HUES64 (cell line): Measurements from ENCODE around the gene LTBP2.

ENCODE experiments used
- H3K27ac ChIP-seq: 2 replicates; pipeline ENCODE4 v1.7.0; 2013; ENCODE audit warnings: low read depth, low read length, inconsistent platforms
- H3K27me3 ChIP-seq: 2 replicates; pipeline ENCODE4 v1.6.1; 2013; ENCODE audit warnings: mild to moderate bottlenecking, low read length; ENCODE audit not compliant: insufficient read depth
- H3K36me3 ChIP-seq: 2 replicates; pipeline ENCODE4 v1.6.1; 2013; ENCODE audit warnings: mild to moderate bottlenecking, low read length; ENCODE audit not compliant: insufficient read depth
- H3K4me1 ChIP-seq: 2 replicates; pipeline ENCODE4 v1.6.1; 2013; ENCODE audit warnings: mild to moderate bottlenecking, low read length, moderate library complexity; ENCODE audit not compliant: insufficient read depth
- H3K4me3 ChIP-seq: 2 replicates; pipeline ENCODE4 v1.5.1; 2013; ENCODE audit warnings: mild to moderate bottlenecking, low read length, moderate library complexity
- H3K9ac ChIP-seq: 2 replicates; pipeline ENCODE4 v1.6.1; 2013; ENCODE audit warnings: mild to moderate bottlenecking, low read depth, low read length
- H3K9me3 ChIP-seq: 2 replicates; pipeline ENCODE4 v1.6.1; 2013; ENCODE audit warnings: low read depth, low read length; ENCODE audit not compliant: insufficient read depth
- WGBS: fragments of 150-250, 120-280 bp; methylation state at CpG from one replicate; pipeline ENCODE4 v1.1.7; 2013; ENCODE audit warnings: missing lambda C conversion rate; 5-methylcytosine and 5-hydroxymethylcytosine counted together

Gene LTBP2

DNA sequence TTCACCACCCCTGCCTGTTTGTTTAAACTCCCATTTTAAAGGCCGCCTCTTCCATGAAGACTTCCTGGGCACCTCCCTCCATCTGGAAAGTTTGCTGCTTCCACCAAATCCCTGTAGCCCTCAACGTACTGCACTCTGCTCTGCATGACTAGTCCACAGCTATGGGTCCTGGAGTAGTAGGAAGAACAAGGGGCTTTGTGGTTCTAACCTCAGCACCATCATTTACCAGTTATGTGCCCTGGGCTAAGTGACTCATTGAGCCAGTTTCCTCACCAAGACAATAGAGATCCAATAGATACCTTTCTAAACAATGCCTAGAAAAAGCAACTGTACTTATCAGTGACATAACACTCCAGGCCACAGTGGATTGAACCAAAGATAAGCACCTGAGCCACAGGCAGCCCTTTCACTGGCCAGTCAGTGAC is 8.5 kb upstream of the LTBP2 start:
- 81% methylated on average over 2 of the region's 2 CpGs for WGBS
- Histone ChIP-seq H3K9ac (no peak overlapping the region), H3K4me1 (peaks cover 35% of the 10 kb centered on the region)

DNA sequence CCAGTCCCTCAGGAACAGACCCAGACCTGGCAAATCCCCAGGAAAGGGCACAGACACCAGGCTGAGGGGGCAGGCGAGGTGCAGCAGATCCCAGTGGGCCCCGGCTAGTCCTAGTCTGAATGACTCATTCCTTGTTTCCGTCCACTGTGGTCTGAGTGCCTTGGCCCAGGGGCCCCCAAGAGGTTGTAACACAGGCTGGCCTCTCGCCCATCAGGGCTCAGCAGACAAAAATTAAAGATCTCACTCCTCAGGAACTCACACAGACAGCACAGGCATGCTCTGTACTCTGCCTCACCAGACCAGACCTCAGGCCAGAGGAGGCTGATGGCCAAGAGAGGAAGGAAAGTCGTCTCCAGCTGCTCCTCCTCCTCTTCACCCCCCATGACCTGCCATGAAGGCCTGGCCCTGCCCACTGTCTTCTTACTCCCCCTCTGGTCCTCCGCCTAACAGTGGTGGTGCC is 7.7 kb upstream of the LTBP2 start:
- Histone ChIP-seq H3K9ac (no peak overlapping the region), H3K36me3 (no peaks in the 10 kb centered on the region), H3K4me3 (no peak overlapping the region), H3K27ac (no peak overlapping the region), H3K4me1 (peaks cover 35% of the 10 kb centered on the region), H3K9me3 (no peaks in the 10 kb centered on the region), H3K27me3 (no peaks in the 10 kb centered on the region)
- WGBS: 70% methylated on average over 6 of the region's 6 CpGs

More for the DNA sequence above, 8.5 kb upstream of the LTBP2 start:
- Histone ChIP-seq H3K9me3 (no peaks in the 10 kb centered on the region), H3K4me3 (no peak overlapping the region), H3K36me3 (no peaks in the 10 kb centered on the region), H3K27ac (no peak overlapping the region), H3K27me3 (no peaks in the 10 kb centered on the region)

DNA sequence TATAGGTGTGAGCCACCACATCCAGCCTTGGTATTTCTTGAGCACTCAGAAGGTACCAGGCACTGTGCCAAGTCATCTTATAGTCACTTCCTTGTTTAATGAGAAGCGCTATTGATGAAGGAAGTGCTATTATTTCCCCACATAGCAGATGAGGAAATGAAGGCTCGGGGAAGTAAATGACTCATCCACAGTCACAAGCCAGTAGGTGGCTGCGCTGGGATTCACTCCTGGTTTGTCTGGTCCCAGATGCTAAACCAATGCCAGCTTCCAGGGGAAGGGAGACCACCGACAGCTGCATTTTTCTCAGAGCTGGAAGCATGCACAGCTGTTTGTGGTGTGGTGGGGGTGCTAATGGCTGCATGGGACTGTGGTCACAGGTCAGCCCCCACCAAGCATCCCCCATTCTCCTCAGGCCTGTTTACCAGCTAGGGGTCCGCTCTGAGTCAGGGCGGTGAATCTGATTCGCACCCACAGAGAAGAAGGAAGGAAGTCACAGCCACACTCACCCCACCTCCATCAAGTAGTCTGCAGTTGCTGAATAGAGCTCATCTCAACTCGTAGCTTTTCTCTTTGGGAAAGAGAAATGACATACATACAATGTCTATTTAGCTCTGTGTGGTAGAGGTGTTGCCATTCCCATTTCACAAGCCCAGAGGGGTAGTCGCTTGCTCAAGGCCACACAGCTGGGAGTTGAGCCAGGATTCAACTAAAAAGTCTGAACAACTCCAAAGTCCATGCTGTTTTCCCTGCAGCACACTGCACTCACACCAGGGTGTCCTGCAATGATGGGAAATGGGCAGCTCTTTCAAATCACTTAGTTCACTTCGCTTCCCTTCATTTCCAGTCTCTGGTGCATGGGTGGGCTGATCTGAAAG is 6.3 kb upstream of the LTBP2 start:
- Histone ChIP-seq H3K36me3 (no peaks in the 10 kb centered on the region), H3K27ac (peak overlapping the region; percentile 40; the same call in 1 of the 2 replicates), H3K9ac (peak overlapping the region; percentile 28; the same call in 1 of the 2 replicates), H3K27me3 (no peaks in the 10 kb centered on the region), H3K4me3 (no peak overlapping the region), H3K9me3 (no peaks in the 10 kb centered on the region), H3K4me1 (peaks cover 35% of the 10 kb centered on the region)
- WGBS: 80% methylated on average over 9 of the region's 10 CpGs

- Histone ChIP-seq H3K27me3 (peaks cover 3% of the 10 kb centered on the region), H3K4me3 (no peak overlapping the region; the same call in 1 of the 2 replicates), H3K9ac (no peak overlapping the region; the same call in 1 of the 2 replicates), H3K36me3 (no peaks in the 10 kb centered on the region), H3K4me1 (peaks cover 35% of the 10 kb centered on the region), H3K27ac (peak overlapping the region; percentile 36), H3K9me3 (no peaks in the 10 kb centered on the region)
- 70% methylated on average over 13 of the region's 13 CpGs for WGBS
These were observed 5.1 kb upstream of the LTBP2 start for GRCh38 chr14:74616996-74617700.

- WGBS: 63% methylated on average over 3 of the region's 4 CpGs
- Histone ChIP-seq H3K27me3 (peaks cover 10% of the 10 kb centered on the region), H3K4me1 (peaks cover 35% of the 10 kb centered on the region), H3K4me3 (no peak overlapping the region), H3K27ac (peak overlapping the region; percentile 3; the same call in 1 of the 2 replicates), H3K9ac (no peak overlapping the region; the same call in 1 of the 2 replicates), H3K9me3 (no peaks in the 10 kb centered on the region; the same call in 1 of the 2 replicates), H3K36me3 (no peaks in the 10 kb centered on the region)
These were observed 4.5 kb upstream of the LTBP2 start for GRCh38 chr14:74616507-74616906.

GRCh38 chr14:74615735-74616134 is 3.7 kb upstream of the LTBP2 start:
- Histone ChIP-seq H3K36me3 (no peaks in the 10 kb centered on the region), H3K9ac (no peak overlapping the region), H3K27me3 (peaks cover 17% of the 10 kb centered on the region), H3K4me3 (no peak overlapping the region), H3K4me1 (peaks cover 35% of the 10 kb centered on the region), H3K9me3 (no peaks in the 10 kb centered on the region; the same call in 1 of the 2 replicates), H3K27ac (no peak overlapping the region)
- WGBS: 93% methylated on average over 14 of the region's 14 CpGs

DNA sequence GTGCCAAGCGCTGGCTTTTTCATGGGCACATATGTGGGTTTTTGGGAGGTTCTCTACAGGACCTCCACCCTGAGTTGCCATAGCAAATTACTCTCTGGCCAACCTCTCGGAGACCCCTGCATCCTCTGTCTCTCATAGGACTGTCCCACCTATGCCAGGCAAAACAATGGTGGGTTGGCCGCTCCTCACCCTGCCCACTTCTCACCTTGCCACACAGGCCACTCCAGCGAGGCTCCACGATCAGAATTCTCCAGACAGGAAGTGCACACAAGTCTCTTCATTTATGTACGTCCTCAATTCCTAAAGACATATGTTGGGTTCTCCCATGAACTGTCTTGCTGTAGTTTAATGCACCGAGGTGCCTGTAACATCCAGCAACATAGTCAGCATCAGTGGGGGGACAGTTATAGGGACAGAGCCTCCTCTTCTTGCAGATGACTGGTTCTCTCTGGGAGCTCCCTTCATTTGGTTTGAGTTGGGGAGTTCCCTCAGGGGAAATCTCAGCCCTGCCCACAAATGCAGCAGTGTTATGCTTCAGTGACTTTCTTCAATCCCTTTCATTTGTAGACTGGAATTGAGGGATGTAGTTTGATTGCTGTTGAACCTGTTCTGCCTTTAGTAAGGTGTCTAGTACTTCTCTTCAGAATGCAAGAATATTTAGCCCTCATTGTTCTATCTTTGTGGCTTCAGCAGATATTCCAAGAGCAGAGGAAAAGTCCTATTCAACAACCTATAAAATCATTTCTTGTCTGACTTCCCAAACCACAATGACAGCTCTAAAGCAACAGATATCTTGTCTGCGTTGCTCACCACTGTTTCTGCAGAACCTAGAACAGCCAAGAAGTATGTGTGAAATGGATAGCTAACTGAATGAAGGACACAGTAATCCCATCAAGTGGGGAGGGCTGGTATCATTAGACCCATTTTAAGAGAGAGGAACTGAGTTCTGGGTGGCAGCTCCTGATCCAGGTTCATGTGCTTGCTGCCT is 2.8 kb upstream of the LTBP2 start:
- H3K9ac ChIP-seq: no peak overlapping the region
- 89% methylated on average over 8 of the region's 8 CpGs for WGBS
- H3K27ac ChIP-seq: no peak overlapping the region
- H3K36me3 ChIP-seq: no peaks in the 10 kb centered on the region
- H3K4me1 ChIP-seq: peaks cover 29% of the 10 kb centered on the region
- peaks cover 27% of the 10 kb centered on the region for H3K27me3 ChIP-seq
- H3K4me3 ChIP-seq: no peak overlapping the region
- H3K9me3 ChIP-seq: no peaks in the 10 kb centered on the region; the same call in 1 of the 2 replicates

DNA sequence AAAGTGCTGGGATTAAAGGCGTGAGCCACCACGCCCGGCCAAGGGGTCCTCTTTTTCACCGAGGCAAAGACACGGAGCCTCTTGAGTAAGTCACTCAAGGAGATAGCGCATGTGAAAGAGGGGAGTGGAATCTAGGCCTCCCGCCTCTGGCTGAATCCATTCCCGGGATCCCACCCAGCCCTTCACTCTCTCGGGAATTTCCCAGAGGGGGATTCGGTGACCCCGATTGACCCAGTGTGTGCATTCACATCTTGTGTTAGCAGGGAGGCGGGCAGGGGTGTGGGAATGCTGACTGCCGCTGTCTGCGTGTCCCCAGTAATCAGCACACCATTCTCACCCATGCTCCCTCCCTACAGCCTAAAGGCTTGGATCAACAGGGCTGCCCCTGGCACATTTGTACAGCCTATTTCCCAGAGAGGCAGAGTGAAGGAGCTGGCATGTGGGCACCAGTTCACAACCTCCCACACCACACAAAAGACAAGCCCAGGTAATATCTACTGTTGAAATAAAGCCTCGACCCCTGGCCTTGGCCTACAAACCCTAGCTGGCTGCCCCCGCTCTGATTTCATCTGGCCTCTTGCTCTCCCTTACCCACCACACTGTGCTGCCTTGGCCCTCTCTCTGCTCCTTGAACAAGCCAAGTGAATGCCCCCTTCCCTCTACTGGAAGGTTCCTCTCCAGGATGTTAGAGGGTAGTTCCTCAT is 1.3 kb upstream of the LTBP2 start:
- Histone ChIP-seq H3K36me3 (no peaks in the 10 kb centered on the region), H3K27me3 (peaks cover 35% of the 10 kb centered on the region), H3K4me3 (no peak overlapping the region), H3K4me1 (peaks cover 15% of the 10 kb centered on the region), H3K9ac (no peak overlapping the region), H3K27ac (no peak overlapping the region), H3K9me3 (no peaks in the 10 kb centered on the region; the same call in 1 of the 2 replicates)
- 88% methylated on average over 16 of the region's 16 CpGs for WGBS

DNA sequence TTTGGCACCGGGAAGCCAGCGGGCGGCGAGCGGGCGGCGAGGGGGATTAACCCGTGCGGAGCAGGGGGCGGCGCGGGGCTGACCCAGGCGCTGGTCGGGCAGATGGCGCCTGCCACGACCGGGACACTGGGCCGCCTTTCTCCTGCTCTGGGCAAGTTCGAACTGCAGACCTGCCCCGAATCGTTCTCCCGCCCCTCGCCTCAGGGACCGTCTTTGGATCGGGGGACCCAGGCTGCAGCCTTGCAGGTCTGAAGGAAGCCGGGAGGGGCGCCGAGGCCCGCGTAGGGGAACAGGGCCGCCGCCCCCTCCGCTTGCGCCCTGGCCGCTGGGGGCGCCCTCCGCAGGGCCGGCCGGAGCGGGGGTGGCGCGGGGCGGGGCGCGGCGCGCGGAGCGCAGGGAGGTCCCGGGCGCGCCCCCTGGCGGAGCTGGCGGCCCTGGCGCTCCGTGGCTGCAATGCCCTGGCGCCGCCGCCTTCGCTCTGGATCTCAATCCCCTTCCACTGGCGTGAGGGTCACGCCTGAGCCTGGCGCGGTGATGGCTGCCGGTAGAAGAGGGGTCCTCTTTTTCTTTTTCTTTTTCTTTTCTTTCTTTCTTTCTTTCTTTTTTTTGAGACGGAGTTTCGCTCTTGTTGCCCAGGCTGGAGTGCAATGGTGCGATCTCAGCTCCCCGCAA is 449 bp upstream of the LTBP2 start:
- Histone ChIP-seq H3K27ac (no peak overlapping the region), H3K4me3 (peak overlapping the region; percentile 58), H3K9me3 (no peaks in the 10 kb centered on the region; the same call in 1 of the 2 replicates), H3K4me1 (peaks cover 11% of the 10 kb centered on the region; the same call in 1 of the 2 replicates), H3K9ac (peak overlapping the region; percentile 55), H3K36me3 (no peaks in the 10 kb centered on the region), H3K27me3 (peaks cover 35% of the 10 kb centered on the region)
- WGBS: 9% methylated on average over 69 of the region's 69 CpGs
